GM12878 (cell line): ENCODE results near the gene RBBP6. TPM values are rescaled to one million over a fixed set of nuclear protein-coding genes. Genes with fewer than 3 reads are reported as not detected.

Experiments
- ATAC-seq: fragments of 200-7000 bp; cut with Tn5 transposase; 3 replicates; pipeline ENCODE4 v1.9.1; 2020; ENCODE audit warnings: mild to moderate bottlenecking, moderate library complexity
- BruUV-seq: library from RNA; stranded (reverse); fragments of 400-500 nt; replicated peaks from 2 replicates; lab custom pipeline; 2021; lab: Mats Ljungman, UMichigan
- CTCF ChIA-PET: fragments of 300-600 bp; sonication (Branson Sonifier 250); formaldehyde crosslinking; extraction: SDS; loops from one replicate; lab custom pipeline; 2021; ENCODE audit warnings: inconsistent platforms; lab: Yijun Ruan, JAX
- POLR2A ChIA-PET: fragments of 350-600 bp; formaldehyde crosslinking; extraction: SDS; loops from one replicate; lab custom pipeline; 2021; ENCODE audit warnings: inconsistent platforms; lab: Charles Lee
- RAD21 ChIA-PET: fragments of 300-600 bp; sonication (Branson Sonifier 250); formaldehyde crosslinking; loops from one replicate; lab custom pipeline; 2023; ENCODE audit warnings: antibody characterized with exemption; ENCODE audit not compliant: unreplicated experiment; lab: Charles Lee
- SMC1A ChIA-PET: fragments of 300-600 bp; sonication (Branson Sonifier 250); formaldehyde crosslinking; loops from one replicate; lab custom pipeline; 2023; ENCODE audit not compliant: unreplicated experiment, uncharacterized antibody; lab: Charles Lee
- DNase-seq: peaks from one replicate; pipeline ENCODE4 v3.0.0-alpha.2; 2011; ENCODE audit warnings: low read depth, low spot score
- FAIRE-seq: peaks from 3 replicates; lab custom pipeline; 2011; peaks lifted over from hg19 to GRCh38; lab: Jason Lieb, UNC
- H2AFZ ChIP-seq: 2 replicates; pipeline ENCODE4 v1.6.0; 2011; ENCODE audit warnings: low read depth, low read length, control low read depth; ENCODE audit not compliant: control insufficient read depth
- H3K27ac ChIP-seq: 2 replicates; pipeline ENCODE4 v1.5.1; 2011; ENCODE audit warnings: control low read depth; ENCODE audit not compliant: control insufficient read depth, insufficient read depth
- H3K27me3 ChIP-seq, 2 experiments: replicated peaks in 1 of 2; 2 replicates each; pipeline versions ENCODE4 v1.6.0 to v1.6.1; 2011; ENCODE audit warnings: low read length in 1 of 2; ENCODE audit not compliant: control insufficient read depth in 2 of 2, insufficient read depth in 2 of 2
- H3K36me3 ChIP-seq, 2 experiments: 2 replicates each; pipeline ENCODE4 v1.5.1; 2011; ENCODE audit warnings: low read length in 1 of 2; ENCODE audit not compliant: control insufficient read depth in 2 of 2, insufficient read depth in 2 of 2
- H3K4me1 ChIP-seq: 2 replicates; pipeline ENCODE4 v1.6.1; 2011; ENCODE audit warnings: mild to moderate bottlenecking, low read length, moderate library complexity, mixed read lengths; ENCODE audit not compliant: control insufficient read depth, insufficient read depth
- H3K4me2 ChIP-seq: 2 replicates; pipeline ENCODE4 v1.6.0; 2011; ENCODE audit warnings: control low read depth; ENCODE audit not compliant: control insufficient read depth, insufficient read depth
- H3K4me3 ChIP-seq: fragments of 200-600 bp; sonication (generic); 2 replicates; pipeline ENCODE4 v1.5.1; 2016
- H3K79me2 ChIP-seq: 2 replicates; pipeline ENCODE4 v1.6.0; 2011; ENCODE audit warnings: low read length; ENCODE audit not compliant: control insufficient read depth, insufficient read depth
- H3K9ac ChIP-seq: 2 replicates; pipeline ENCODE4 v1.8.0; 2011; ENCODE audit warnings: low read length, control low read depth, mixed read lengths; ENCODE audit not compliant: control insufficient read depth, insufficient read depth
- H3K9me3 ChIP-seq: replicated peaks from 3 replicates; pipeline ENCODE4 v1.5.1; 2011; ENCODE audit warnings: mild to moderate bottlenecking, low read length; ENCODE audit not compliant: control insufficient read depth, insufficient read depth
- H4K20me1 ChIP-seq: 2 replicates; pipeline ENCODE4 v1.6.0; 2011; ENCODE audit not compliant: control insufficient read depth, insufficient read depth
- ATF2 ChIP-seq: IDR thresholded peaks from 2 replicates; pipeline ENCODE4 v1.6.1; 2012; ENCODE audit warnings: low read length, inconsistent platforms
- BCL11A ChIP-seq: IDR thresholded peaks from 2 replicates; pipeline ENCODE4 v1.6.1; 2011; ENCODE audit warnings: low read depth, low read length
- CREB1 ChIP-seq: IDR thresholded peaks from 2 replicates; pipeline ENCODE4 v1.6.1; 2012; ENCODE audit warnings: low read depth, mild to moderate bottlenecking, inconsistent platforms
- EGR1 ChIP-seq, 2 experiments: IDR thresholded peaks; 1 replicate in 1 of 2; 2 replicates in 1 of 2; pipeline ENCODE4 v1.6.1; 2011 to 2012; ENCODE audit warnings: low read depth in 2 of 2, low read length in 2 of 2, borderline replicate concordance in 1 of 2, mild to moderate bottlenecking in 1 of 2, moderate library complexity in 1 of 2
- IKZF1 ChIP-seq: fragments of 450-650 bp; conservative IDR thresholded peaks from 2 replicates; pipeline ENCODE4 v1.6.1; 2017; ENCODE audit warnings: antibody characterized with exemption, mild to moderate bottlenecking
- MTA2 ChIP-seq: fragments of 450-650 bp; IDR thresholded peaks from 2 replicates; pipeline ENCODE4 v1.6.1; 2016; ENCODE audit warnings: low read depth, mild to moderate bottlenecking, moderate library complexity
- NBN ChIP-seq: fragments of 450-650 bp; IDR thresholded peaks from 2 replicates; pipeline ENCODE4 v1.6.1; 2016
- POLR2AphosphoS5 ChIP-seq: IDR thresholded peaks from 2 replicates; pipeline ENCODE4 v1.6.1; 2011; ENCODE audit warnings: mild to moderate bottlenecking, low read length, inconsistent platforms
- ZNF622 ChIP-seq: fragments of 450-650 bp; IDR thresholded peaks from 2 replicates; pipeline ENCODE4 v1.6.1; 2017; ENCODE audit warnings: mild to moderate bottlenecking, inconsistent platforms
- WGBS: methylation state at CpG from one replicate; pipeline ENCODE4 v1.1.6; 2016; ENCODE audit warnings: low lambda C conversion rate; ENCODE audit not compliant: insufficient replicate concordance, insufficient coverage; ENCODE audit errors: missing lambda C conversion rate; 5-methylcytosine and 5-hydroxymethylcytosine counted together
- in situ Hi-C: fragments of 300-500 bp; cut with MboI; formaldehyde crosslinking; loops from 9 replicates; pipeline ENCODE4 v1.14.3; 2018; ENCODE audit warnings: mixed read lengths
- intact Hi-C: fragments of 100-400 bp; cut with micrococcal nuclease; formaldehyde crosslinking; loops from one replicate; pipeline ENCODE4 v1.14.2; 2022; ENCODE audit not compliant: unreplicated experiment
- polyA plus RNA-seq, 11 experiments: library from polyadenylated mRNA; depleted of rRNA in 4 of 11; unstranded in 6 of 11; stranded (reverse) in 5 of 11; fragments of >200 nt; fragmentation: Nextera tagmentation in 4 of 11; fragmentation: Illumina TruSeq in 1 of 11; extraction: Ambion mirVana in 4 of 11; extraction: Trizol in 1 of 11; gene quantifications; 1 replicate in 1 of 11; 2 replicates in 10 of 11; pipeline versions ENCODE4 v1.2.1 to v1.2.3, GENCODE V29; 2011 to 2016; ENCODE audit warnings: inconsistent platforms in 2 of 11, missing spikeins in 2 of 11, low read depth in 1 of 11
- total RNA-seq, 4 experiments: library from RNA; depleted of rRNA in 3 of 4; stranded (reverse); fragments of >200 nt in 3 of 4; fragmentation: Illumina TruSeq in 1 of 4; extraction: Trizol in 1 of 4; gene quantifications; 2 replicates each; pipeline versions ENCODE4 v1.2.1 to v1.2.3, GENCODE V29; 2013 to 2021
- TF ChIP-seq, protein P1 (sequence below): fragments of 450-650 bp; IDR thresholded peaks from 2 replicates; pipeline ENCODE4 v1.6.1; 2017; ENCODE audit warnings: mild to moderate bottlenecking, low read depth, inconsistent platforms; ENCODE audit not compliant: poor library complexity, severe bottlenecking

Gene RBBP6
- total and polyA plus RNA-seq, 10 of the 15 experiments (the other 5 are each of a cell fraction or from before 2014, with no cell fraction given) = 16.9 to 80.2 (median 36.5) TPM

- in situ Hi-C loops (no loop called here), intact Hi-C loops (no loop called here)
- FAIRE-seq (no peak), ATAC-seq (no peak; the same call in 2 of the 3 replicates), DNase-seq (no peak)
- Histone ChIP-seq H2AFZ (no peak overlapping the region), H3K9me3 (no peaks in the 10 kb centered on the region), H3K27me3 (no peaks in the 10 kb centered on the region), H3K4me1 (no peaks in the 10 kb centered on the region), H4K20me1 (no peaks in the 10 kb centered on the region), H3K9ac (no peak overlapping the region), H3K79me2 (peaks cover 28% of the 10 kb centered on the region), H3K4me2 (no peak overlapping the region), H3K4me3 (no peak overlapping the region), H3K36me3 (peaks cover 2 to 15% of the 10 kb centered on the region in 2 experiments; a peak in 3 of 4 replicates), H3K27ac (no peak overlapping the region)
- POLR2A ChIA-PET = interaction anchor here (0.6 to 1.8 kb wide), 2 partner anchors 12 to 172 kb away, joined by 3 to 5 read pairs; no protein-coding TSS in a partner anchor
- SMC1A ChIA-PET = interaction anchor here (0.6 to 3.6 kb wide), 5 partner anchors 11 to 662 kb away, joined by 3 to 19 read pairs (median 3); no protein-coding TSS in a partner anchor
- TF ChIP-seq NBN (no peak), CREB1 (no peak), IKZF1 (no peak), POLR2AphosphoS5 (no peak), ZNF622 (no peak), ATF2 (no peak), BCL11A (no peak), MTA2 (no peak), EGR1 (IDR thresholded peaks at IDR 0.05; ENCODE audit: borderline replicate concordance in 1 of 2, low read depth in 2 of 2, low read length in 2 of 2) (no peak)
- TF ChIP-seq, protein P1, sequence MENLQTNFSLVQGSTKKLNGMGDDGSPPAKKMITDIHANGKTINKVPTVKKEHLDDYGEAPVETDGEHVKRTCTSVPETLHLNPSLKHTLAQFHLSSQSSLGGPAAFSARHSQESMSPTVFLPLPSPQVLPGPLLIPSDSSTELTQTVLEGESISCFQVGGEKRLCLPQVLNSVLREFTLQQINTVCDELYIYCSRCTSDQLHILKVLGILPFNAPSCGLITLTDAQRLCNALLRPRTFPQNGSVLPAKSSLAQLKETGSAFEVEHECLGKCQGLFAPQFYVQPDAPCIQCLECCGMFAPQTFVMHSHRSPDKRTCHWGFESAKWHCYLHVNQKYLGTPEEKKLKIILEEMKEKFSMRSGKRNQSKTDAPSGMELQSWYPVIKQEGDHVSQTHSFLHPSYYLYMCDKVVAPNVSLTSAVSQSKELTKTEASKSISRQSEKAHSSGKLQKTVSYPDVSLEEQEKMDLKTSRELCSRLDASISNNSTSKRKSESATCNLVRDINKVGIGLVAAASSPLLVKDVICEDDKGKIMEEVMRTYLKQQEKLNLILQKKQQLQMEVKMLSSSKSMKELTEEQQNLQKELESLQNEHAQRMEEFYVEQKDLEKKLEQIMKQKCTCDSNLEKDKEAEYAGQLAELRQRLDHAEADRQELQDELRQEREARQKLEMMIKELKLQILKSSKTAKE = no peak
- 100% methylated on average over 1 of the region's 1 CpG for WGBS
- RAD21 ChIA-PET = no interaction called here
- CTCF ChIA-PET = interaction anchor here (1.3 to 1.4 kb wide), 2 partner anchors 10 to 15 kb away, joined by 3 to 4 read pairs; no protein-coding TSS in a partner anchor
- no TSS peak for BruUV-seq
Measured at GRCh38 chr16:24552705-24553246, 13.4 kb downstream of the RBBP6 start.
